ENCODE data around the gene HS6ST2. TPM values are rescaled to one million over a fixed set of nuclear protein-coding genes. Genes with fewer than 3 reads are reported as not detected.

Gene HS6ST2
- total RNA-seq, 1 experiment from 2014 or later: 24.6 TPM

DNA sequence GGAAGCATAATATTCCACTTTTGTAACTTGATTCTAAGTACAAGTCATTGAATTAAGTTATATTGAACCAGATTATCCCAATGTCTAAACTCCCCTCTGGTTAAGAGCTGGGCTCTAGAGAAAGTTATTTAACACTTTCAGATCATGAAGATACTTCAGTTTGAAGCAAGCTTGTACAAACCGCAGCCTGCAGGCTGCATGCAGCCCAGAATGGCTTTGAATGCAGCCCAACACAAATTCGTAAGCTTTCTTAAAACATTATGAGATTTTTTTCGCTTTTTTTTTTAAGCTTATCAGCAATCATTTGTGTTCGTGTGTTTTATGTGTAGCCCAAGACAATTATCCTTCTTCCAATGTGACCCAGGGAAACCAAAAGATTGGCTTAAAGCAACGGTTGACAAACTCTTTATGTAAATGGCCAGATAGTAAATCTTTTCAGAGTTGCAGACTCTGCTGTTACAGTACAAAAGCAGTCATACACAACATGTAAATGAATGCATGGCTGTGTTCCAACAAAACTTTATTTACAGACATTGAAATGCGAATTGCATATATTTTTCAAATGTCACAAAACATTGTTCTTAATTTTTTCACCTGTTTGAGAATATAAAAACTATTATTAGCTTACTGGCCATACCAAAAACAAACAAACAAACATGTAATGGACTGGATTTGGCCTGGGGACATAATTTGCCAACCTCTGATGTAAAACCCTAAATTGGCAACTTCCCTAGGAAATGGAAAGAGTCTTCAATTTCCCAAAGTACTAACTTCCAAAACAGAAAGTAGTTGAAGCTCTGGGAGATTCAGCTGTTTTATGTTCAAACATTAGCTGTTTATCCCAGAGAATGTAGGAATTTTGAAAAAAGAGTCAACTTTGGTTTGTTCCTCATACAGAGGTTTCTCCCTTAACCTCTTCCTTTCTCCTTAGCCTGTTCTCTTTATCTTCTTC, 268.5 kb downstream of the HS6ST2 start:
- ChIA-PET CTCF (no interaction called here), RAD21 (ENCODE audit: low non-redundant PET in 1 of 2, low total read pairs in 2 of 2, uncharacterized antibody in 2 of 2, unreplicated experiment in 2 of 2) (no interaction called here), POLR2A (no interaction called here)
- intact Hi-C loops (cut with micrococcal nuclease): no loop called here
- ATAC-seq: no peak
- no peaks in the 10 kb centered on the region for H3K27me3 ChIP-seq (ENCODE audit: insufficient read depth, low read length)
- no peak overlapping the region for H3K27ac ChIP-seq (ENCODE audit: low read depth, low read length)
- H3K9me3 ChIP-seq (ENCODE audit: control insufficient read depth in 1 of 2, insufficient read depth in 1 of 2, low read depth in 1 of 2, low read length in 2 of 2): no peaks in the 10 kb centered on the region
- no peak for DNase-seq (ENCODE audit: low read depth, low spot score)
- no peak overlapping the region for H2AFZ ChIP-seq (ENCODE audit: low read depth, low read length, poor library complexity, severe bottlenecking)
- no peaks in the 10 kb centered on the region for H3K79me2 ChIP-seq (ENCODE audit: insufficient read depth, low read length)
- no TSS peak for BruUV-seq (replicated peaks)
- H3K9ac ChIP-seq (ENCODE audit: low read length): no peak overlapping the region
- TF ChIP-seq YY1 (IDR thresholded peaks at IDR 0.05; ENCODE audit: extremely low read depth, insufficient replicate concordance, low read depth, low read length): no peak
- no peak for TF ChIP-seq POLR2A (IDR thresholded peaks at IDR 0.05; ENCODE audit: borderline replicate concordance, extremely low read depth, insufficient read depth, insufficient read length)
- no peak for TF ChIP-seq CEBPB (IDR thresholded peaks at IDR 0.05; ENCODE audit: low read depth)
- TF ChIP-seq SP1 (IDR thresholded peaks at IDR 0.05; ENCODE audit: low read depth): no peak
- TF ChIP-seq TCF7L2 (IDR thresholded peaks at IDR 0.05; ENCODE audit: borderline replicate concordance, extremely low read depth, insufficient read depth, insufficient read length): no peak
- TF ChIP-seq SRF (IDR thresholded peaks at IDR 0.05; ENCODE audit: low read depth): no peak
- TF ChIP-seq CBX3 (IDR thresholded peaks at IDR 0.05; ENCODE audit: low read depth): no peak
- TF ChIP-seq, protein P1, sequence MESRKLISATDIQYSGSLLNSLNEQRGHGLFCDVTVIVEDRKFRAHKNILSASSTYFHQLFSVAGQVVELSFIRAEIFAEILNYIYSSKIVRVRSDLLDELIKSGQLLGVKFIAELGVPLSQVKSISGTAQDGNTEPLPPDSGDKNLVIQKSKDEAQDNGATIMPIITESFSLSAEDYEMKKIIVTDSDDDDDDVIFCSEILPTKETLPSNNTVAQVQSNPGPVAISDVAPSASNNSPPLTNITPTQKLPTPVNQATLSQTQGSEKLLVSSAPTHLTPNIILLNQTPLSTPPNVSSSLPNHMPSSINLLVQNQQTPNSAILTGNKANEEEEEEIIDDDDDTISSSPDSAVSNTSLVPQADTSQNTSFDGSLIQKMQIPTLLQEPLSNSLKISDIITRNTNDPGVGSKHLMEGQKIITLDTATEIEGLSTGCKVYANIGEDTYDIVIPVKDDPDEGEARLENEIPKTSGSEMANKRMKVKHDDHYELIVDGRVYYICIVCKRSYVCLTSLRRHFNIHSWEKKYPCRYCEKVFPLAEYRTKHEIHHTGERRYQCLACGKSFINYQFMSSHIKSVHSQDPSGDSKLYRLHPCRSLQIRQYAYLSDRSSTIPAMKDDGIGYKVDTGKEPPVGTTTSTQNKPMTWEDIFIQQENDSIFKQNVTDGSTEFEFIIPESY (IDR thresholded peaks at IDR 0.05; ENCODE audit: extremely low read depth, insufficient replicate concordance, low read length): no peak
- TF ChIP-seq RAD21 (IDR thresholded peaks at IDR 0.05; ENCODE audit: low read depth): no peak
- TF ChIP-seq ELF1 (IDR thresholded peaks at IDR 0.05; ENCODE audit: borderline replicate concordance, low read depth): no peak
- no peak for TF ChIP-seq EGR1 (IDR thresholded peaks at IDR 0.05; ENCODE audit: low read depth)
- no peak for TF ChIP-seq EZH2phosphoT487 (IDR thresholded peaks at IDR 0.05; ENCODE audit: borderline replicate concordance)
- TF ChIP-seq, protein P2, sequence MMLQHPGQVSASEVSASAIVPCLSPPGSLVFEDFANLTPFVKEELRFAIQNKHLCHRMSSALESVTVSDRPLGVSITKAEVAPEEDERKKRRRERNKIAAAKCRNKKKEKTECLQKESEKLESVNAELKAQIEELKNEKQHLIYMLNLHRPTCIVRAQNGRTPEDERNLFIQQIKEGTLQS (IDR thresholded peaks at IDR 0.05): no peak
- no peak for TF ChIP-seq JUND (IDR thresholded peaks at IDR 0.05)
- no peak for TF ChIP-seq SIN3A (IDR thresholded peaks at IDR 0.05; ENCODE audit: low read depth)
- TF ChIP-seq EZH2 (IDR thresholded peaks at IDR 0.05): no peak
- no peak for TF ChIP-seq ZNF274 (IDR thresholded peaks at IDR 0.05; ENCODE audit: low read depth, low read length)
- TF ChIP-seq, protein P3, sequence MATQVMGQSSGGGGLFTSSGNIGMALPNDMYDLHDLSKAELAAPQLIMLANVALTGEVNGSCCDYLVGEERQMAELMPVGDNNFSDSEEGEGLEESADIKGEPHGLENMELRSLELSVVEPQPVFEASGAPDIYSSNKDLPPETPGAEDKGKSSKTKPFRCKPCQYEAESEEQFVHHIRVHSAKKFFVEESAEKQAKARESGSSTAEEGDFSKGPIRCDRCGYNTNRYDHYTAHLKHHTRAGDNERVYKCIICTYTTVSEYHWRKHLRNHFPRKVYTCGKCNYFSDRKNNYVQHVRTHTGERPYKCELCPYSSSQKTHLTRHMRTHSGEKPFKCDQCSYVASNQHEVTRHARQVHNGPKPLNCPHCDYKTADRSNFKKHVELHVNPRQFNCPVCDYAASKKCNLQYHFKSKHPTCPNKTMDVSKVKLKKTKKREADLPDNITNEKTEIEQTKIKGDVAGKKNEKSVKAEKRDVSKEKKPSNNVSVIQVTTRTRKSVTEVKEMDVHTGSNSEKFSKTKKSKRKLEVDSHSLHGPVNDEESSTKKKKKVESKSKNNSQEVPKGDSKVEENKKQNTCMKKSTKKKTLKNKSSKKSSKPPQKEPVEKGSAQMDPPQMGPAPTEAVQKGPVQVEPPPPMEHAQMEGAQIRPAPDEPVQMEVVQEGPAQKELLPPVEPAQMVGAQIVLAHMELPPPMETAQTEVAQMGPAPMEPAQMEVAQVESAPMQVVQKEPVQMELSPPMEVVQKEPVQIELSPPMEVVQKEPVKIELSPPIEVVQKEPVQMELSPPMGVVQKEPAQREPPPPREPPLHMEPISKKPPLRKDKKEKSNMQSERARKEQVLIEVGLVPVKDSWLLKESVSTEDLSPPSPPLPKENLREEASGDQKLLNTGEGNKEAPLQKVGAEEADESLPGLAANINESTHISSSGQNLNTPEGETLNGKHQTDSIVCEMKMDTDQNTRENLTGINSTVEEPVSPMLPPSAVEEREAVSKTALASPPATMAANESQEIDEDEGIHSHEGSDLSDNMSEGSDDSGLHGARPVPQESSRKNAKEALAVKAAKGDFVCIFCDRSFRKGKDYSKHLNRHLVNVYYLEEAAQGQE (IDR thresholded peaks at IDR 0.05; ENCODE audit: low read depth): no peak
- TF ChIP-seq, protein P4, sequence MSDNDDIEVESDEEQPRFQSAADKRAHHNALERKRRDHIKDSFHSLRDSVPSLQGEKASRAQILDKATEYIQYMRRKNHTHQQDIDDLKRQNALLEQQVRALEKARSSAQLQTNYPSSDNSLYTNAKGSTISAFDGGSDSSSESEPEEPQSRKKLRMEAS (IDR thresholded peaks at IDR 0.05): no peak
- no peak for TF ChIP-seq FOSL1 (IDR thresholded peaks at IDR 0.05; ENCODE audit: low read depth)
- H4K20me1 ChIP-seq (ENCODE audit: insufficient read depth): no peaks in the 10 kb centered on the region
- no peaks in the 10 kb centered on the region for H3K36me3 ChIP-seq (ENCODE audit: control insufficient read depth in 1 of 2, insufficient read depth in 2 of 2, low read length in 2 of 2)
- no peak overlapping the region for H3K4me3 ChIP-seq (replicated peaks in 1 of 2; ENCODE audit: low read depth in 1 of 2, low read length in 2 of 2)
- no peak overlapping the region for H3K4me2 ChIP-seq (ENCODE audit: low read length)
- H3K9me2 ChIP-seq (ENCODE audit: insufficient read depth): no peaks in the 10 kb centered on the region
- H3K4me1 ChIP-seq (ENCODE audit: control insufficient read depth in 1 of 2, insufficient read depth in 2 of 2, low read length in 2 of 2): no peaks in the 10 kb centered on the region

Measured in HCT116 (cell line).